A673 (cell line): ENCODE results near the gene PCCB.

Source experiments
- EZH2 ChIP-seq: fragments of 200-600 bp; sonication (generic); IDR thresholded peaks from 2 replicates; pipeline ENCODE4 v1.6.1; 2017; ENCODE audit warnings: borderline replicate concordance, low read depth, mild to moderate bottlenecking, mixed read lengths, antibody characterized with exemption, low read length; ENCODE audit not compliant: poor library complexity, severe bottlenecking
- TF ChIP-seq, protein P1 (sequence below): fragments of 300-800, 200-600 bp; sonication (generic); conservative IDR thresholded peaks from 2 replicates; pipeline ENCODE4 v1.5.1; 2017; ENCODE audit warnings: low read depth, mild to moderate bottlenecking, antibody characterized with exemption, low read length, moderate library complexity, mixed read lengths

GRCh38 chr3:136332302-136332701 is 82.2 kb downstream of the PCCB start:
- TF ChIP-seq, protein P1, sequence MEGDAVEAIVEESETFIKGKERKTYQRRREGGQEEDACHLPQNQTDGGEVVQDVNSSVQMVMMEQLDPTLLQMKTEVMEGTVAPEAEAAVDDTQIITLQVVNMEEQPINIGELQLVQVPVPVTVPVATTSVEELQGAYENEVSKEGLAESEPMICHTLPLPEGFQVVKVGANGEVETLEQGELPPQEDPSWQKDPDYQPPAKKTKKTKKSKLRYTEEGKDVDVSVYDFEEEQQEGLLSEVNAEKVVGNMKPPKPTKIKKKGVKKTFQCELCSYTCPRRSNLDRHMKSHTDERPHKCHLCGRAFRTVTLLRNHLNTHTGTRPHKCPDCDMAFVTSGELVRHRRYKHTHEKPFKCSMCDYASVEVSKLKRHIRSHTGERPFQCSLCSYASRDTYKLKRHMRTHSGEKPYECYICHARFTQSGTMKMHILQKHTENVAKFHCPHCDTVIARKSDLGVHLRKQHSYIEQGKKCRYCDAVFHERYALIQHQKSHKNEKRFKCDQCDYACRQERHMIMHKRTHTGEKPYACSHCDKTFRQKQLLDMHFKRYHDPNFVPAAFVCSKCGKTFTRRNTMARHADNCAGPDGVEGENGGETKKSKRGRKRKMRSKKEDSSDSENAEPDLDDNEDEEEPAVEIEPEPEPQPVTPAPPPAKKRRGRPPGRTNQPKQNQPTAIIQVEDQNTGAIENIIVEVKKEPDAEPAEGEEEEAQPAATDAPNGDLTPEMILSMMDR, result no peak
- no peak for TF ChIP-seq EZH2
